GM21786 (cell line): ENCODE data around the gene AKAP13.
"Not testable (repeated sequence)": the region's sequence is repeated elsewhere in the genome, so short reads cannot be mapped to it uniquely, and the experiment has no call there.

Experiments
- ATAC-seq: cut with Tn5 transposase; IDR thresholded peaks from one replicate; pipeline ENCODE4 v1.9.1; 2021; ENCODE audit not compliant: unreplicated experiment

The AKAP13 gene

GRCh38 chr15:85559530-85559929, 179.1 kb downstream of the AKAP13 start:
- ATAC-seq = no peak

- ATAC-seq = no peak
Observed at GRCh38 chr15:85562824-85563223, 182.4 kb downstream of the AKAP13 start.

- ATAC-seq = no peak
Observed at GRCh38 chr15:85563328-85563727, 182.9 kb downstream of the AKAP13 start.

- no peak for ATAC-seq
Observed at GRCh38 chr15:85563731-85564130, 183.3 kb downstream of the AKAP13 start.

GRCh38 chr15:85564686-85565085, 184.3 kb downstream of the AKAP13 start:
- ATAC-seq = no peak

- ATAC-seq = no peak
Observed at GRCh38 chr15:85568261-85568808, 187.9 kb downstream of the AKAP13 start.

GRCh38 chr15:85570336-85570735, 189.9 kb downstream of the AKAP13 start:
- ATAC-seq = no peak

- ATAC-seq = no peak
Observed at GRCh38 chr15:85571780-85572179, 191.4 kb downstream of the AKAP13 start.

GRCh38 chr15:85576392-85576791, 196.0 kb downstream of the AKAP13 start:
- ATAC-seq = no peak

GRCh38 chr15:85578941-85579701, 198.7 kb downstream of the AKAP13 start:
- ATAC-seq = no peak

GRCh38 chr15:85579957-85580694, 199.7 kb downstream of the AKAP13 start:
- ATAC-seq = no peak

- ATAC-seq = peak; percentile 31
Observed at GRCh38 chr15:85580879-85581278, 200.5 kb downstream of the AKAP13 start.

GRCh38 chr15:85581495-85581894, 201.1 kb downstream of the AKAP13 start:
- no peak for ATAC-seq

GRCh38 chr15:85582131-85583079, 202.0 kb downstream of the AKAP13 start:
- ATAC-seq = peak; percentile 30

- ATAC-seq = no peak
Observed at GRCh38 chr15:85583442-85583841, 203.0 kb downstream of the AKAP13 start.

- ATAC-seq = peak; percentile 41
Observed at GRCh38 chr15:85583923-85584390, 203.6 kb downstream of the AKAP13 start.

GRCh38 chr15:85584872-85585271, 204.5 kb downstream of the AKAP13 start:
- ATAC-seq = no peak

GRCh38 chr15:85586196-85586595, 205.8 kb downstream of the AKAP13 start:
- not testable (repeated sequence) for ATAC-seq

- ATAC-seq = no peak
Observed at GRCh38 chr15:85587707-85588411, 207.5 kb downstream of the AKAP13 start.

GRCh38 chr15:85588677-85589076, 208.3 kb downstream of the AKAP13 start:
- ATAC-seq = no peak
